HepG2 (cell line): ENCODE results near the gene STXBP5L. TPM values are rescaled to one million over a fixed set of nuclear protein-coding genes. Genes with fewer than 3 reads are reported as not detected.
"Not testable (repeated sequence)": the region's sequence is repeated elsewhere in the genome, so short reads cannot be mapped to it uniquely, and the experiment has no call there.

Source experiments
- ATAC-seq: fragments of 200-7000 bp; cut with Tn5 transposase; 3 replicates; pipeline ENCODE4 v1.9.1; 2020; ENCODE audit warnings: mild to moderate bottlenecking, moderate library complexity
- BruUV-seq: library from RNA; stranded (reverse); fragments of 400-500 nt; replicated peaks from 2 replicates; lab custom pipeline; 2021; lab: Mats Ljungman, UMichigan
- CTCF ChIA-PET: fragments of 300-600 bp; formaldehyde crosslinking; extraction: SDS; loops from one replicate; lab custom pipeline; 2021; ENCODE audit warnings: low total read pairs, inconsistent platforms, low intra/inter-chr PET ratio; lab: Yijun Ruan, JAX
- POLR2A ChIA-PET: fragments of 350-600 bp; sonication (Branson Sonifier 250); formaldehyde crosslinking; loops from one replicate; lab custom pipeline; 2020; ENCODE audit warnings: antibody characterized with exemption, inconsistent platforms; lab: Yijun Ruan, JAX
- DNase-seq: peaks from one replicate; pipeline ENCODE4 v3.0.0-alpha.2; 2015; ENCODE audit warnings: low spot score
- FAIRE-seq: peaks from 3 replicates; lab custom pipeline; 2011; peaks lifted over from hg19 to GRCh38; lab: Jason Lieb, UNC
- H2AFZ ChIP-seq: one replicate; pipeline ENCODE4 v1.6.1; 2011; ENCODE audit warnings: low read length, inconsistent platforms
- H3K27ac ChIP-seq: fragments of 300-600 bp; 3 replicates; pipeline ENCODE4 v1.8.0; 2011; ENCODE audit warnings: mixed run types, mild to moderate bottlenecking, mixed read lengths, low read length, inconsistent platforms; ENCODE audit not compliant: insufficient read depth; ENCODE audit errors: extremely low read length
- H3K27me3 ChIP-seq, 2 experiments: fragments of 200-600 bp in 1 of 2; 2 replicates in 1 of 2; 3 replicates in 1 of 2; pipeline versions ENCODE4 v1.6.0 to v1.8.0; 2011; ENCODE audit warnings: low read length in 2 of 2, mild to moderate bottlenecking in 2 of 2, moderate library complexity in 2 of 2, inconsistent platforms in 1 of 2; ENCODE audit not compliant: insufficient read depth in 2 of 2, control insufficient read depth in 1 of 2
- H3K36me3 ChIP-seq, 2 experiments: fragments of 200-600 bp in 1 of 2; replicated peaks in 1 of 2; 2 replicates in 1 of 2; 3 replicates in 1 of 2; pipeline versions ENCODE4 v1.5.1 to v1.8.0; 2011; ENCODE audit warnings: low read length in 2 of 2, inconsistent platforms in 1 of 2; ENCODE audit not compliant: insufficient read depth in 2 of 2, control insufficient read depth in 1 of 2
- H3K4me1 ChIP-seq: 2 replicates; pipeline ENCODE4 v1.5.1; 2012; ENCODE audit warnings: low read length, inconsistent platforms; ENCODE audit not compliant: insufficient read depth
- H3K4me2 ChIP-seq: 2 replicates; pipeline ENCODE4 v1.6.0; 2011; ENCODE audit warnings: low read depth, low read length, inconsistent platforms
- H3K4me3 ChIP-seq, 3 experiments: fragments of 200-600 bp in 1 of 3; sonication (generic), shearing (Covaris generic) in 1 of 3; replicated peaks in 1 of 3; 2 replicates each; pipeline ENCODE4 v1.5.1; 2011 to 2016; ENCODE audit warnings: low read length in 3 of 3, inconsistent platforms in 2 of 3, low read depth in 2 of 3, mild to moderate bottlenecking in 2 of 3, control low read depth in 1 of 3, mixed read lengths in 1 of 3; ENCODE audit not compliant: insufficient read depth in 1 of 3
- H3K79me2 ChIP-seq: one replicate; pipeline ENCODE4 v1.6.1; 2011; ENCODE audit warnings: low read length, inconsistent platforms; ENCODE audit not compliant: insufficient read depth
- H3K9ac ChIP-seq: 2 replicates; pipeline ENCODE4 v1.6.0; 2011; ENCODE audit warnings: mild to moderate bottlenecking, low read depth, low read length, inconsistent platforms; ENCODE audit not compliant: insufficient read depth
- H3K9me3 ChIP-seq: 2 replicates; pipeline ENCODE4 v1.5.1; 2012; ENCODE audit warnings: mild to moderate bottlenecking, low read length
- H4K20me1 ChIP-seq: 2 replicates; pipeline ENCODE4 v1.6.0; 2011; ENCODE audit warnings: inconsistent platforms, mild to moderate bottlenecking, low read length, moderate library complexity; ENCODE audit not compliant: insufficient read depth
- MAFF ChIP-seq: IDR thresholded peaks from 2 replicates; pipeline ENCODE4 v1.6.1; 2011; ENCODE audit warnings: low read depth, low read length, improper control_type of control experiment
- MAFK ChIP-seq, 2 experiments: IDR thresholded peaks in 1 of 2; conservative IDR thresholded peaks in 1 of 2; 2 replicates each; pipeline ENCODE4 v1.6.1; 2011; ENCODE audit warnings: improper control_type of control experiment in 2 of 2, low read length in 2 of 2
- WGBS: methylation state at CpG from one replicate; pipeline ENCODE4 v1.1.6; 2017; ENCODE audit warnings: low lambda C conversion rate; 5-methylcytosine and 5-hydroxymethylcytosine counted together
- in situ Hi-C: cut with HindIII; loops from 2 replicates; pipeline ENCODE4 v1.10.0; 2017; ENCODE audit warnings: low pct_unique_long_range_greater_than_20kb; ENCODE audit not compliant: extremely low pct_ligation_motif_present
- intact Hi-C: fragments of 100-400 bp; cut with micrococcal nuclease; formaldehyde crosslinking; loops from one replicate; pipeline ENCODE4 v1.10.0; 2022; ENCODE audit not compliant: unreplicated experiment
- polyA plus RNA-seq, 8 experiments: library from polyadenylated mRNA; depleted of rRNA in 3 of 8; stranded (reverse) in 7 of 8; unstranded in 1 of 8; fragments of >200 nt; fragmentation: Illumina TruSeq in 4 of 8; extraction: Trizol in 4 of 8; gene quantifications; 2 replicates each; pipeline versions ENCODE4 v1.2.1 to v1.2.3, GENCODE V29; 2011 to 2016; ENCODE audit warnings: low read depth in 4 of 8, missing spikeins in 1 of 8, mixed read lengths in 1 of 8; ENCODE audit not compliant: insufficient read depth in 1 of 8
- total RNA-seq, 5 experiments: library from RNA; depleted of rRNA; stranded (reverse); fragments of >200 nt; fragmentation: Illumina TruSeq; extraction: Trizol; gene quantifications; 2 replicates each; pipeline ENCODE4 v1.2.3, GENCODE V29; 2016; ENCODE audit warnings: low read depth in 1 of 5

STXBP5L gene
- total and polyA plus RNA-seq, 2 of the 13 experiments (the other 11 are each of a cell fraction or from before 2014, with no cell fraction given), result not detected

DNA sequence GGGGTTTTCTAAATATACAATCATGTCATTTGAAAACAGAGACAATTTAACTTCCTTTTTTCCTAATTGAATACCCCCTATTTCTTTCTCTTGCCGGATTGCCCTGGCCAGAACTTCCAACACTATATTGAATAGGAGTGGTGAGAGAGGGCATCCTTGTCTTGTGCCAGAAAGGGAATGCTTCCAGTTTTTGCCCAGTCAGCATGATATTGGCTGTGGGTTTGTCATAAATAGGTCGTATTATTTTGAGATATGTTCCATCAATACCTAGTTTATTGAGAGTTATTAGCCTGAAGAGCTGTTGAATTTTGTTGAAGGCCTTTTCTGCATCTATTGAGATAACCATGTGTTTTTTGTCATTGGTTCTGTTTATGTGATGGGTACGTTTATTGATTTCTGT, 480.3 kb downstream of the STXBP5L start:
- H4K20me1 ChIP-seq, H2AFZ ChIP-seq, BruUV-seq, H3K4me1 ChIP-seq, H3K27me3 ChIP-seq, ATAC-seq, FAIRE-seq, H3K36me3 ChIP-seq, H3K4me3 ChIP-seq, DNase-seq, POLR2A ChIA-PET, H3K4me2 ChIP-seq, in situ Hi-C loops, H3K9ac ChIP-seq, H3K27ac ChIP-seq, intact Hi-C loops, CTCF ChIA-PET, H3K79me2 ChIP-seq, H3K9me3 ChIP-seq: not testable (repeated sequence)
- WGBS, result 7% methylated on average over 3 of the region's 3 CpGs
- TF ChIP-seq MAFK (conservative IDR thresholded peaks at IDR 0.05 in 1 of 2, IDR thresholded peaks at IDR 0.05 in 1 of 2; ENCODE audit: low read length in 2 of 2) (peak; percentile 74 to 86), MAFF (peak; percentile 77)

GRCh38 chr3:121395967-121396366, 488.0 kb downstream of the STXBP5L start:
- H3K4me2 ChIP-seq, H3K27ac ChIP-seq, H3K36me3 ChIP-seq, H3K79me2 ChIP-seq, FAIRE-seq, BruUV-seq, H2AFZ ChIP-seq, H3K4me3 ChIP-seq, POLR2A ChIA-PET, ATAC-seq, CTCF ChIA-PET, H4K20me1 ChIP-seq, H3K27me3 ChIP-seq, H3K4me1 ChIP-seq, H3K9ac ChIP-seq, DNase-seq, H3K9me3 ChIP-seq, intact Hi-C loops, in situ Hi-C loops: not testable (repeated sequence)
- WGBS, result no CpG with 5 or more reads among the region's 1 CpG

DNA sequence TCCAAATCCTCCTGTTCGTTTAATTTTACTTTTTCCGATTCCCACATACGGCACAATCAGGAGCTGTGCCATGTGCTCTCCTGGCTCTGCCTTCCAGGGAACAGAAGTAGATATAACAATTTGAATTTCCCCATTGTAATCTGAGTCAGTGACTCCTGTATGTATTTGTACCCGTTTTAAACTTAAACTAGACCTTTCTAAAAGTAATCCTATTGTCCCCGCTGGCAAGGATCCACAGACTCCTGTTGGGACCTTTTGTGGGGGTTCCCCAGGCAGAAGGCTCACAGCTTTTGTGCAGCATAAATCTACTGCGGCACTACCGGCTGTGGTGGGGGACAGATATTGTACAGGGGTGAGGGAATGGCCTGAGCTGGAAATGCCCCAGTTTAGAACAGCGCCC, 490.0 kb downstream of the STXBP5L start:
- intact Hi-C loops, H3K27me3 ChIP-seq, H3K9me3 ChIP-seq, H3K4me3 ChIP-seq, FAIRE-seq, H3K79me2 ChIP-seq, H4K20me1 ChIP-seq, H3K27ac ChIP-seq, DNase-seq, BruUV-seq, H3K4me2 ChIP-seq, H3K4me1 ChIP-seq, H2AFZ ChIP-seq, CTCF ChIA-PET, H3K9ac ChIP-seq, H3K36me3 ChIP-seq, in situ Hi-C loops, ATAC-seq, POLR2A ChIA-PET: not testable (repeated sequence)
- WGBS, result 41% methylated on average over 8 of the region's 8 CpGs
